Tibial nerve (tissue), 4 donors: Measurements from ENCODE around the gene RAB6B. TPM values are rescaled to one million over a fixed set of nuclear protein-coding genes. Genes with fewer than 3 reads are reported as not detected.

Experiments used
- DNase-seq, 2 donors: peaks; one replicate each; pipeline ENCODE4 v3.0.0-alpha.2; 2019; ENCODE audit warnings: low spot score in 2 of 2
- H3K27ac ChIP-seq, 4 donors: fragments of 200-600 bp; sonication (generic) in 3 of 4; one replicate each; pipeline ENCODE4 v1.5.1; 2017 to 2019; ENCODE audit warnings: mild to moderate bottlenecking in 1 of 4
- H3K27me3 ChIP-seq, 2 donors: fragments of 200-600 bp; sonication (generic) in 1 of 2; one replicate each; pipeline versions ENCODE4 v1.5.1 to v1.6.0; 2017 to 2019
- H3K36me3 ChIP-seq, 3 donors: fragments of 200-600 bp; sonication (generic); one replicate each; pipeline ENCODE4 v1.5.1; 2018 to 2019
- H3K4me1 ChIP-seq, 4 donors: fragments of 200-600 bp; sonication (generic) in 3 of 4; one replicate each; pipeline ENCODE4 v1.5.1; 2017 to 2019
- H3K4me3 ChIP-seq, 4 donors: fragments of 200-600 bp; sonication (generic) in 3 of 4; one replicate each; pipeline ENCODE4 v1.5.1; 2017 to 2019; ENCODE audit warnings: mild to moderate bottlenecking in 1 of 4, moderate library complexity in 1 of 4
- H3K9me3 ChIP-seq, 4 donors: fragments of 200-600 bp; sonication (generic) in 3 of 4; one replicate each; pipeline ENCODE4 v1.5.1; 2017 to 2019
- EP300 ChIP-seq, 2 donors: sonication (generic); formaldehyde crosslinking; IDR thresholded peaks; one replicate each; pipeline ENCODE4 v1.6.1; 2017; ENCODE audit warnings: antibody characterized with exemption in 2 of 2, mild to moderate bottlenecking in 1 of 2
- POLR2A ChIP-seq, 2 donors: fragments of 450-650 bp; IDR thresholded peaks; one replicate each; pipeline ENCODE4 v1.6.1; 2017; ENCODE audit warnings: antibody characterized with exemption in 2 of 2, mild to moderate bottlenecking in 2 of 2, moderate library complexity in 2 of 2
- WGBS, 2 donors: methylation state at CpG; one replicate each; pipeline ENCODE4 v1.1.5; 2018; 5-methylcytosine and 5-hydroxymethylcytosine counted together
- total RNA-seq, 4 donors: library from RNA; depleted of rRNA; stranded (reverse); fragments of >200 nt; gene quantifications; one replicate each; pipeline ENCODE4 v1.1.0, GENCODE V29; 2016
- TF ChIP-seq, protein P1 (sequence below), 5 experiments: fragments of 200-600 bp in 3 of 5; fragments of 450-650 bp in 2 of 5; sonication (generic) in 3 of 5; IDR thresholded peaks; one replicate each; pipeline ENCODE4 v1.5.1; 2016 to 2019; ENCODE audit warnings: antibody characterized with exemption in 5 of 5, mild to moderate bottlenecking in 3 of 5, moderate library complexity in 2 of 5

The RAB6B gene
- total RNA-seq, 4 donors from 2014 or later = 1.4 to 3.6 (median 2.0) TPM

GRCh38 chr3:133868758-133869475, 26.8 kb downstream of the RAB6B start:
- H3K4me1 ChIP-seq = no peaks in the 10 kb centered on the region
- H3K27me3 ChIP-seq = no peaks in the 10 kb centered on the region
- 53 to 60% methylated on average over 7 of the region's 7 CpGs for WGBS, 2 donors
- no peaks in the 10 kb centered on the region for H3K36me3 ChIP-seq
- H3K9me3 ChIP-seq = peaks cover 0 to 2% (median 0%) of the 10 kb centered on the region in 4 donors
- no peak overlapping the region for H3K4me3 ChIP-seq
- no peak for DNase-seq
- TF ChIP-seq EP300 (IDR thresholded peaks at IDR 0.05) = no peak
- TF ChIP-seq, protein P1, sequence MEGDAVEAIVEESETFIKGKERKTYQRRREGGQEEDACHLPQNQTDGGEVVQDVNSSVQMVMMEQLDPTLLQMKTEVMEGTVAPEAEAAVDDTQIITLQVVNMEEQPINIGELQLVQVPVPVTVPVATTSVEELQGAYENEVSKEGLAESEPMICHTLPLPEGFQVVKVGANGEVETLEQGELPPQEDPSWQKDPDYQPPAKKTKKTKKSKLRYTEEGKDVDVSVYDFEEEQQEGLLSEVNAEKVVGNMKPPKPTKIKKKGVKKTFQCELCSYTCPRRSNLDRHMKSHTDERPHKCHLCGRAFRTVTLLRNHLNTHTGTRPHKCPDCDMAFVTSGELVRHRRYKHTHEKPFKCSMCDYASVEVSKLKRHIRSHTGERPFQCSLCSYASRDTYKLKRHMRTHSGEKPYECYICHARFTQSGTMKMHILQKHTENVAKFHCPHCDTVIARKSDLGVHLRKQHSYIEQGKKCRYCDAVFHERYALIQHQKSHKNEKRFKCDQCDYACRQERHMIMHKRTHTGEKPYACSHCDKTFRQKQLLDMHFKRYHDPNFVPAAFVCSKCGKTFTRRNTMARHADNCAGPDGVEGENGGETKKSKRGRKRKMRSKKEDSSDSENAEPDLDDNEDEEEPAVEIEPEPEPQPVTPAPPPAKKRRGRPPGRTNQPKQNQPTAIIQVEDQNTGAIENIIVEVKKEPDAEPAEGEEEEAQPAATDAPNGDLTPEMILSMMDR (IDR thresholded peaks at IDR 0.05) = no peak
- no peak overlapping the region for H3K27ac ChIP-seq

DNA sequence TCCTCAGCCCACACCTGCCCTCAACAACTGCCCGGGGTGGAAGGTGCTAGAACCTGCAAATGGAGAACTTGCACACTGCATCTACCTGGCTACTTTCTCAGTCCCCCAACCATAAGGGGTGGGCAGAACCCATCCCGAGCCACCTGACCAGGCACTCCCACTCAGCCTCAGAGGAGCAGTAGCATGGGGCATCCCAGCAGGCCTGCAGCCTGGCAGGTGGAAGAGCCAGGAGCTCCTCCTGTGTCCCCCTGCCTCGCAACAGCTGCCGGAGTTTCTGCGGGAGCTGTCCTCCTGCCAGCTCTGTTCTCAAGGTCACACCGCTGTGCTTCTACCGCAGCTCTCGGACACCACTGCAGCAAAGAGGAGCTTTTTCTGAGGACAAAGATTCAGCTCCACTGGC, 27.5 kb downstream of the RAB6B start:
- Histone ChIP-seq H3K4me3 (no peak overlapping the region), H3K36me3 (no peaks in the 10 kb centered on the region), H3K27ac (no peak overlapping the region), H3K27me3 (no peaks in the 10 kb centered on the region), H3K4me1 (no peaks in the 10 kb centered on the region), H3K9me3 (peaks cover 0 to 2% (median 0%) of the 10 kb centered on the region in 4 donors)
- no peak for DNase-seq
- TF ChIP-seq POLR2A (IDR thresholded peaks at IDR 0.05) = no peak
- no peak for TF ChIP-seq EP300 (IDR thresholded peaks at IDR 0.05)
- TF ChIP-seq, protein P1 (IDR thresholded peaks at IDR 0.05) = no peak
- 71 to 78% methylated on average over 8 of the region's 8 CpGs for WGBS, 2 donors

- H3K9me3 ChIP-seq = peaks cover 0 to 2% (median 0%) of the 10 kb centered on the region in 4 donors
- 96 to 97% methylated on average over 3 of the region's 3 CpGs for WGBS, 2 donors
- no peak overlapping the region for H3K27ac ChIP-seq
- TF ChIP-seq, protein P1 (IDR thresholded peaks at IDR 0.05) = no peak
- TF ChIP-seq EP300 (IDR thresholded peaks at IDR 0.05) (no peak), POLR2A (IDR thresholded peaks at IDR 0.05) (no peak)
- no peaks in the 10 kb centered on the region for H3K36me3 ChIP-seq
- no peaks in the 10 kb centered on the region for H3K4me1 ChIP-seq
- no peak for DNase-seq
- H3K27me3 ChIP-seq = no peaks in the 10 kb centered on the region
- H3K4me3 ChIP-seq = no peak overlapping the region
Observed at GRCh38 chr3:133866141-133866540, 29.5 kb downstream of the RAB6B start.

DNA sequence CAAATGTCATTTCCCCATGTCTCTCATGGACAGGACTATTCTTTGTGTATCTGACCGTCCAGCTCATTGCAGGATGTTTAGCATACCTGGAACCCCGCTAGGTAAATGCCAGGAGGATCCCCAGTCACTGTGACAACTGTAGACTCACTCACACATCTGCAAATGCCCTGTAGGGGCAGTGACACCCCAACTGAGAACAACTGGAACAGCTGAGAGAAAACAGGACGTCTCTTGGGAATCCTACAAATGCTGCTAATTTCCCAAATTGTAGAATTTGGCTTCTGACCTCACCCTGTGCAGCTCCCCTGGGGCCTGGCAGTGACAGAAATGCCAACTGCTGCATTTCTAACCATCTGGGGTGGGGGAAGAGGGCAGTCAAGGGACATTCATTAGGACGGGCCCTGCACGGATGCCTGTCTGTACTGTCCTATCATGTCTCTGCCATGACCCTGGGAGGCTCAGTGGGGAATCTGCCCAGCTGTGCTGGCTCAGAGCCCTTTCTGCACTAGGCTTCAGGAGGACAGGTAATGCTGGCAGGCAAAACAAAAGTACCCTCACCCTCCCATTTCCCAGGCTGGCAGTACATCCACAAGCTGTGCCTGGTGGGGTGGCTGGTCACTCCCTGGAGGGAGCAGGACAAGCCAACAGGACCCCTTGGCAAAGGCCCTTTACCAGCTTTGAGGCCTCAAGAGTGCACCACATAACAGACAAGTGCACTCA, 30.4 kb downstream of the RAB6B start:
- H3K9me3 ChIP-seq = peaks cover 0 to 2% (median 0%) of the 10 kb centered on the region in 4 donors
- H3K4me3 ChIP-seq = no peak overlapping the region
- no peak overlapping the region for H3K27ac ChIP-seq
- no peaks in the 10 kb centered on the region for H3K4me1 ChIP-seq
- H3K36me3 ChIP-seq = no peaks in the 10 kb centered on the region
- TF ChIP-seq EP300 (IDR thresholded peaks at IDR 0.05) (no peak), POLR2A (IDR thresholded peaks at IDR 0.05) (no peak)
- TF ChIP-seq, protein P1 (IDR thresholded peaks at IDR 0.05) = no peak
- 67 to 81% methylated on average over 5 of the region's 5 CpGs for WGBS, 2 donors
- DNase-seq = no peak
- H3K27me3 ChIP-seq = no peaks in the 10 kb centered on the region

DNA sequence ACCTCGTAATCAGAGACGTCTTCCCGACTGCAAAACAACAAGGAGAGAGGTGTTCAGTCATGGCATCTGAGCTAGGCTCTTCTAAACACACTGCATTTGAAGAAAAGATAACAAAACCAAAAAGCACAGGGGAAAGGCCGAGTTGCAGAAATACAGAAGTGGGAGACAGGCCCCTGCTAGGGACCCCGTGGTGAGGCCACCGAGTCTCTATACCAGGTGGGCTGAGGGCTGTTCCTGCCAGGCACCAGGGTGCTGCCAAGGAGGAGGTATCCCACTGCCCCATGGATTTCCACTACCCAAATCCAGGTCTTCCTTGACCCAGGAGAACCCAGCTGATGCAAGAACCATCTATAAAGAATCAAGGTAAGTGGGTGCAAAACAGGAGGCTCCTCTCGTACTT, 31.1 kb downstream of the RAB6B start:
- Histone ChIP-seq H3K4me3 (no peak overlapping the region), H3K4me1 (no peaks in the 10 kb centered on the region), H3K36me3 (no peaks in the 10 kb centered on the region), H3K9me3 (no peaks in the 10 kb centered on the region), H3K27ac (no peak overlapping the region), H3K27me3 (no peaks in the 10 kb centered on the region)
- WGBS, 2 donors = 89 to 90% methylated on average over 7 of the region's 7 CpGs
- DNase-seq = no peak
- TF ChIP-seq, protein P1 (IDR thresholded peaks at IDR 0.05) = no peak
- TF ChIP-seq EP300 (IDR thresholded peaks at IDR 0.05) (no peak), POLR2A (IDR thresholded peaks at IDR 0.05) (no peak)
